HepG2 (cell line): ENCODE measurements around the gene BCAM. TPM values are rescaled to one million over a fixed set of nuclear protein-coding genes. Genes with fewer than 3 reads are reported as not detected.
A peak's percentile ranks its signal among the peaks of the same experiment; 100 is the strongest.

ENCODE experiments used
- ATAC-seq: fragments of 200-7000 bp; cut with Tn5 transposase; 3 replicates; pipeline ENCODE4 v1.9.1; 2020; ENCODE audit warnings: mild to moderate bottlenecking, moderate library complexity
- BruUV-seq: library from RNA; stranded (reverse); fragments of 400-500 nt; replicated peaks from 2 replicates; lab custom pipeline; 2021; lab: Mats Ljungman, UMichigan
- CTCF ChIA-PET: fragments of 300-600 bp; formaldehyde crosslinking; extraction: SDS; loops from one replicate; lab custom pipeline; 2021; ENCODE audit warnings: low total read pairs, inconsistent platforms, low intra/inter-chr PET ratio; lab: Yijun Ruan, JAX
- POLR2A ChIA-PET: fragments of 350-600 bp; sonication (Branson Sonifier 250); formaldehyde crosslinking; loops from one replicate; lab custom pipeline; 2020; ENCODE audit warnings: antibody characterized with exemption, inconsistent platforms; lab: Yijun Ruan, JAX
- DNase-seq: peaks from one replicate; pipeline ENCODE4 v3.0.0-alpha.2; 2015; ENCODE audit warnings: low spot score
- FAIRE-seq: peaks from 3 replicates; lab custom pipeline; 2011; peaks lifted over from hg19 to GRCh38; lab: Jason Lieb, UNC
- H2AFZ ChIP-seq: one replicate; pipeline ENCODE4 v1.6.1; 2011; ENCODE audit warnings: low read length, inconsistent platforms
- H3K27ac ChIP-seq: fragments of 300-600 bp; 3 replicates; pipeline ENCODE4 v1.8.0; 2011; ENCODE audit warnings: mixed run types, mild to moderate bottlenecking, mixed read lengths, low read length, inconsistent platforms; ENCODE audit not compliant: insufficient read depth; ENCODE audit errors: extremely low read length
- H3K27me3 ChIP-seq, 2 experiments: fragments of 200-600 bp in 1 of 2; 2 replicates in 1 of 2; 3 replicates in 1 of 2; pipeline versions ENCODE4 v1.6.0 to v1.8.0; 2011; ENCODE audit warnings: low read length in 2 of 2, mild to moderate bottlenecking in 2 of 2, moderate library complexity in 2 of 2, inconsistent platforms in 1 of 2; ENCODE audit not compliant: insufficient read depth in 2 of 2, control insufficient read depth in 1 of 2
- H3K36me3 ChIP-seq, 2 experiments: fragments of 200-600 bp in 1 of 2; replicated peaks in 1 of 2; 2 replicates in 1 of 2; 3 replicates in 1 of 2; pipeline versions ENCODE4 v1.5.1 to v1.8.0; 2011; ENCODE audit warnings: low read length in 2 of 2, inconsistent platforms in 1 of 2; ENCODE audit not compliant: insufficient read depth in 2 of 2, control insufficient read depth in 1 of 2
- H3K4me1 ChIP-seq: 2 replicates; pipeline ENCODE4 v1.5.1; 2012; ENCODE audit warnings: low read length, inconsistent platforms; ENCODE audit not compliant: insufficient read depth
- H3K4me2 ChIP-seq: 2 replicates; pipeline ENCODE4 v1.6.0; 2011; ENCODE audit warnings: low read depth, low read length, inconsistent platforms
- H3K4me3 ChIP-seq, 3 experiments: fragments of 200-600 bp in 1 of 3; sonication (generic), shearing (Covaris generic) in 1 of 3; replicated peaks in 1 of 3; 2 replicates each; pipeline ENCODE4 v1.5.1; 2011 to 2016; ENCODE audit warnings: low read length in 3 of 3, inconsistent platforms in 2 of 3, low read depth in 2 of 3, mild to moderate bottlenecking in 2 of 3, control low read depth in 1 of 3, mixed read lengths in 1 of 3; ENCODE audit not compliant: insufficient read depth in 1 of 3
- H3K79me2 ChIP-seq: one replicate; pipeline ENCODE4 v1.6.1; 2011; ENCODE audit warnings: low read length, inconsistent platforms; ENCODE audit not compliant: insufficient read depth
- H3K9ac ChIP-seq: 2 replicates; pipeline ENCODE4 v1.6.0; 2011; ENCODE audit warnings: mild to moderate bottlenecking, low read depth, low read length, inconsistent platforms; ENCODE audit not compliant: insufficient read depth
- H3K9me3 ChIP-seq: 2 replicates; pipeline ENCODE4 v1.5.1; 2012; ENCODE audit warnings: mild to moderate bottlenecking, low read length
- H4K20me1 ChIP-seq: 2 replicates; pipeline ENCODE4 v1.6.0; 2011; ENCODE audit warnings: inconsistent platforms, mild to moderate bottlenecking, low read length, moderate library complexity; ENCODE audit not compliant: insufficient read depth
- ARID2 ChIP-seq: sonication (generic); formaldehyde crosslinking; IDR thresholded peaks from 2 replicates; pipeline ENCODE4 v1.8.1; 2022; ENCODE audit warnings: mild to moderate bottlenecking, missing genetic modification reagents, borderline replicate concordance
- ATF7-NPFF ChIP-seq: sonication (generic); formaldehyde crosslinking; IDR thresholded peaks from 2 replicates; pipeline ENCODE4 v1.8.1; 2023; ENCODE audit warnings: mild to moderate bottlenecking, low read depth, missing genetic modification reagents, moderate library complexity
- LCORL ChIP-seq, 2 experiments: fragments of 450-650 bp in 1 of 2; sonication (generic) in 1 of 2; formaldehyde crosslinking in 1 of 2; IDR thresholded peaks; 2 replicates each; pipeline versions ENCODE4 v1.5.0 to v1.6.1; 2017 to 2020; ENCODE audit warnings: antibody characterized with exemption in 1 of 2, missing genetic modification reagents in 1 of 2
- MED13 ChIP-seq: sonication (generic); formaldehyde crosslinking; IDR thresholded peaks from 2 replicates; pipeline ENCODE4 v1.5.0; 2020; ENCODE audit warnings: missing genetic modification reagents
- NFE2 ChIP-seq: sonication (generic); formaldehyde crosslinking; IDR thresholded peaks from 2 replicates; pipeline ENCODE4 v1.4.0; 2020; ENCODE audit warnings: missing genetic modification reagents
- NPAS2 ChIP-seq: sonication (generic); formaldehyde crosslinking; IDR thresholded peaks from 2 replicates; pipeline ENCODE4 v1.8.0; 2022; ENCODE audit warnings: mild to moderate bottlenecking, missing genetic modification reagents, borderline replicate concordance
- PCBP2 ChIP-seq: fragments of 200-400 bp; formaldehyde crosslinking; optimal IDR thresholded peaks from 2 replicates; pipeline ENCODE3; 2018; ENCODE audit warnings: low read length, low read depth; ENCODE audit not compliant: poor library complexity, severe bottlenecking
- RBM39 ChIP-seq: fragments of 200-400 bp; formaldehyde crosslinking; IDR thresholded peaks from one replicate; pipeline ENCODE4 v1.6.1; 2018; ENCODE audit warnings: antibody characterized with exemption, mild to moderate bottlenecking, low read depth, low read length; ENCODE audit not compliant: poor library complexity, severe bottlenecking
- TMF1 ChIP-seq: sonication (generic); formaldehyde crosslinking; IDR thresholded peaks from 2 replicates; pipeline ENCODE4 v1.8.1; 2022; ENCODE audit warnings: low read depth, missing genetic modification reagents
- ZNF674 ChIP-seq: sonication (generic); formaldehyde crosslinking; IDR thresholded peaks from 2 replicates; pipeline ENCODE4 v1.5.0; 2020; ENCODE audit warnings: low read depth, mild to moderate bottlenecking, missing genetic modification reagents
- ZNF83 ChIP-seq: sonication (generic); formaldehyde crosslinking; IDR thresholded peaks from 2 replicates; pipeline ENCODE4 v1.4.0; 2020; ENCODE audit warnings: missing genetic modification reagents, mild to moderate bottlenecking, borderline replicate concordance
- ZSCAN29 ChIP-seq: sonication (generic); formaldehyde crosslinking; conservative IDR thresholded peaks from 2 replicates; pipeline ENCODE4 v1.4.0; 2020; ENCODE audit warnings: mild to moderate bottlenecking, missing genetic modification reagents
- WGBS: methylation state at CpG from one replicate; pipeline ENCODE4 v1.1.6; 2017; ENCODE audit warnings: low lambda C conversion rate; 5-methylcytosine and 5-hydroxymethylcytosine counted together
- in situ Hi-C: cut with HindIII; loops from 2 replicates; pipeline ENCODE4 v1.10.0; 2017; ENCODE audit warnings: low pct_unique_long_range_greater_than_20kb; ENCODE audit not compliant: extremely low pct_ligation_motif_present
- intact Hi-C: fragments of 100-400 bp; cut with micrococcal nuclease; formaldehyde crosslinking; loops from one replicate; pipeline ENCODE4 v1.10.0; 2022; ENCODE audit not compliant: unreplicated experiment
- polyA plus RNA-seq, 8 experiments: library from polyadenylated mRNA; depleted of rRNA in 3 of 8; stranded (reverse) in 7 of 8; unstranded in 1 of 8; fragments of >200 nt; fragmentation: Illumina TruSeq in 4 of 8; extraction: Trizol in 4 of 8; gene quantifications; 2 replicates each; pipeline versions ENCODE4 v1.2.1 to v1.2.3, GENCODE V29; 2011 to 2016; ENCODE audit warnings: low read depth in 4 of 8, missing spikeins in 1 of 8, mixed read lengths in 1 of 8; ENCODE audit not compliant: insufficient read depth in 1 of 8
- total RNA-seq, 5 experiments: library from RNA; depleted of rRNA; stranded (reverse); fragments of >200 nt; fragmentation: Illumina TruSeq; extraction: Trizol; gene quantifications; 2 replicates each; pipeline ENCODE4 v1.2.3, GENCODE V29; 2016; ENCODE audit warnings: low read depth in 1 of 5
- TF ChIP-seq, protein P1 (sequence below): sonication (generic); formaldehyde crosslinking; IDR thresholded peaks from 2 replicates; pipeline ENCODE4 v1.4.0; 2020; ENCODE audit warnings: missing genetic modification reagents
- TF ChIP-seq, protein P2 (sequence below): sonication (generic); formaldehyde crosslinking; IDR thresholded peaks from 2 replicates; pipeline ENCODE4 v1.4.0; 2020; ENCODE audit warnings: mild to moderate bottlenecking, low read depth, missing genetic modification reagents
- TF ChIP-seq, protein P3 (sequence below): sonication (generic); formaldehyde crosslinking; conservative IDR thresholded peaks from 2 replicates; pipeline ENCODE4 v1.8.1; 2023; ENCODE audit warnings: missing genetic modification reagents

Gene BCAM
- total and polyA plus RNA-seq, 2 of the 13 experiments (the other 11 are each of a cell fraction or from before 2014, with no cell fraction given): 51.2 to 62.7 TPM

- TF ChIP-seq, protein P1, sequence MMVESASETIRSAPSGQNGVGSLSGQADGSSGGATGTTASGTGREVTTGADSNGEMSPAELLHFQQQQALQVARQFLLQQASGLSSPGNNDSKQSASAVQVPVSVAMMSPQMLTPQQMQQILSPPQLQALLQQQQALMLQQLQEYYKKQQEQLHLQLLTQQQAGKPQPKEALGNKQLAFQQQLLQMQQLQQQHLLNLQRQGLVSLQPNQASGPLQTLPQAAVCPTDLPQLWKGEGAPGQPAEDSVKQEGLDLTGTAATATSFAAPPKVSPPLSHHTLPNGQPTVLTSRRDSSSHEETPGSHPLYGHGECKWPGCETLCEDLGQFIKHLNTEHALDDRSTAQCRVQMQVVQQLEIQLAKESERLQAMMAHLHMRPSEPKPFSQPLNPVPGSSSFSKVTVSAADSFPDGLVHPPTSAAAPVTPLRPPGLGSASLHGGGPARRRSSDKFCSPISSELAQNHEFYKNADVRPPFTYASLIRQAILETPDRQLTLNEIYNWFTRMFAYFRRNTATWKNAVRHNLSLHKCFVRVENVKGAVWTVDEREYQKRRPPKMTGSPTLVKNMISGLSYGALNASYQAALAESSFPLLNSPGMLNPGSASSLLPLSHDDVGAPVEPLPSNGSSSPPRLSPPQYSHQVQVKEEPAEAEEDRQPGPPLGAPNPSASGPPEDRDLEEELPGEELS (CRISPR knock-in tag): no peak
These were observed 37.7 kb downstream of the BCAM start (continued) for GRCh38 chr19:44846455-44847143.

DNA sequence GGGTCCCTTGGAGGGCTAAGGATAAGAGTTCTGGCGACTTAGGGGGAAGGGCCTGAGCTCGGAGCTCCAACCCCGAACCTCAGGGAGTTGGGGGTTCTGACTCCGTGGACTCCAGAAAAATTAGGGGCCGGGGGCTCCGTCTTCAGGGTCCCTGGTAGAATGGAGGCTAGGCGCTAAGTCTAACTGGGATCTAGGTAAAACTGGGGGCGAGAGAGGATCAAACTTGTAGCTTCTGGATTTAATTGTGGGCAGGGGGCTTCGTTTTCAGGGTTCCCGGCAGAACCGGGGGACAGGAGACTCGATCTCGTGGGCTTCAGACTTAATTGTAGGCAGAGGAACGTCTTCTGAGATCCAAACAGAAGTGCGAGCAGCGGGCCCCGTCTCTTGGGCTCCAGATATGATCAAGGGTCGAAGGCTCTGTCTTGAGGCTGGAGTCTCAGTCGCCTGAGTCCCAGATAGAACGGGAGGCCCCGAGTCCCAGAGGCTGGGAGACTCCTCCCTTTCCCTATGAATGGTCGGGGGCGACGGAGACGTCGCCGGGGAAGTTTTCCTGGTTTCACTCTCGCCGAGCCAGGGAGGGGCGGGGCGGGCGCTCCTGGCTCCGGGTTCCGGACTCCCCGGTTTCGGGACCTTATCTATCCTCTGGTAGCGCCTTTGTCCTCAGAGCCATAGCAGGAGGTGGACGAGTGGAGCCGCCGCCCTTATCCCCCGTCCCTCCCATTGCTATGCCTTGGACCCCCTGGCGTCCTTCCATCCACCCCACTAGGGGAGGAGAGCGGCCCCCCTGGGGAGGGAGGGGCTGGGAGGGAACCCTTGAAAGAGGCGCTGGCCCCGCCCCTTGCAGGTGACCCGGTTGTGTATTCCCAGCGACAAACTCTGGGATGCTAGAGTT is 38.5 kb downstream of the BCAM start:
- peak; percentile 42 for DNase-seq
- in situ Hi-C loops (loop anchor here (5.0 to 10.0 kb wide), 2 partner anchors 53 to 160 kb away; no protein-coding TSS in a partner anchor), intact Hi-C loops (loop anchor here (2.0 to 10.0 kb wide), 2 partner anchors 43 to 107 kb away; partner anchors contain the start of genes CLPTM1 and TOMM40)
- H3K27me3 ChIP-seq: no peaks in the 10 kb centered on the region; a peak in 1 of 5 replicates
- BruUV-seq: TSS peak; percentile 92
- peaks cover 39% of the 10 kb centered on the region for H4K20me1 ChIP-seq
- H3K9ac ChIP-seq: peak overlapping the region; percentile 100
- H3K4me1 ChIP-seq: peaks cover 51% of the 10 kb centered on the region
- no peaks in the 10 kb centered on the region for H3K9me3 ChIP-seq
- CTCF ChIA-PET: no interaction called here
- peak overlapping the region; percentile 95 for H3K4me2 ChIP-seq
- FAIRE-seq: no peak
- peak; percentile 3 for ATAC-seq
- peak overlapping the region; percentile 76 to 95 (median 84) for H3K4me3 ChIP-seq
- peaks cover 0 to 4% of the 10 kb centered on the region in 2 experiments; a peak in 2 of 5 replicates for H3K36me3 ChIP-seq
- no peak overlapping the region for H2AFZ ChIP-seq
- POLR2A ChIA-PET: interaction anchor here (1.0 to 3.1 kb wide), 9 partner anchors 9 to 89 kb away, joined by 3 to 11 read pairs (median 4); partner anchors contain the start of genes APOC1, APOE and TOMM40
- H3K79me2 ChIP-seq: peaks cover 62% of the 10 kb centered on the region
- 0% methylated on average over 19 of the region's 47 CpGs for WGBS
- peak overlapping the region; percentile 95 for H3K27ac ChIP-seq
- no peak for TF ChIP-seq MED13 (CRISPR knock-in tag)
- TF ChIP-seq TMF1 (CRISPR knock-in tag): 0 out of 2 replicates have a peak, but pooled peaks have one; percentile 2
- no peak for TF ChIP-seq PCBP2
- TF ChIP-seq RBM39: no peak
- TF ChIP-seq NFE2 (CRISPR knock-in tag): no peak
- TF ChIP-seq, protein P2, sequence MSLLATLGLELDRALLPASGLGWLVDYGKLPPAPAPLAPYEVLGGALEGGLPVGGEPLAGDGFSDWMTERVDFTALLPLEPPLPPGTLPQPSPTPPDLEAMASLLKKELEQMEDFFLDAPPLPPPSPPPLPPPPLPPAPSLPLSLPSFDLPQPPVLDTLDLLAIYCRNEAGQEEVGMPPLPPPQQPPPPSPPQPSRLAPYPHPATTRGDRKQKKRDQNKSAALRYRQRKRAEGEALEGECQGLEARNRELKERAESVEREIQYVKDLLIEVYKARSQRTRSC (CRISPR knock-in tag): no peak
- TF ChIP-seq ZNF83 (CRISPR knock-in tag): 0 out of 2 replicates have a peak, but pooled peaks have one; percentile 17
- no peak for TF ChIP-seq NPAS2 (CRISPR knock-in tag)
- no peak for TF ChIP-seq LCORL (IDR thresholded peaks at IDR 0.05)
- no peak for TF ChIP-seq LCORL (CRISPR knock-in tag; IDR thresholded peaks at IDR 0.05)
- no peak for TF ChIP-seq ZNF674 (CRISPR knock-in tag)
- 0 out of 2 replicates have a peak, but pooled peaks have one; percentile 8 for TF ChIP-seq ARID2 (CRISPR knock-in tag)
- no peak for TF ChIP-seq ATF7-NPFF
- TF ChIP-seq, protein P3, sequence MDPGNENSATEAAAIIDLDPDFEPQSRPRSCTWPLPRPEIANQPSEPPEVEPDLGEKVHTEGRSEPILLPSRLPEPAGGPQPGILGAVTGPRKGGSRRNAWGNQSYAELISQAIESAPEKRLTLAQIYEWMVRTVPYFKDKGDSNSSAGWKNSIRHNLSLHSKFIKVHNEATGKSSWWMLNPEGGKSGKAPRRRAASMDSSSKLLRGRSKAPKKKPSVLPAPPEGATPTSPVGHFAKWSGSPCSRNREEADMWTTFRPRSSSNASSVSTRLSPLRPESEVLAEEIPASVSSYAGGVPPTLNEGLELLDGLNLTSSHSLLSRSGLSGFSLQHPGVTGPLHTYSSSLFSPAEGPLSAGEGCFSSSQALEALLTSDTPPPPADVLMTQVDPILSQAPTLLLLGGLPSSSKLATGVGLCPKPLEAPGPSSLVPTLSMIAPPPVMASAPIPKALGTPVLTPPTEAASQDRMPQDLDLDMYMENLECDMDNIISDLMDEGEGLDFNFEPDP (CRISPR knock-in tag): 0 out of 2 replicates have a peak, but pooled peaks have one; percentile 86
- TF ChIP-seq ZSCAN29: peak; percentile 59; the same call in 1 of the 2 replicates
